Medulla oblongata (tissue), 1 donor: ENCODE results near the gene KRTAP1-3.
"Not testable (repeated sequence)": the region's sequence is repeated elsewhere in the genome, so short reads cannot be mapped to it uniquely, and the experiment has no call there.

ENCODE experiments used
- DNase-seq: peaks from one replicate; pipeline ENCODE4 v3.0.0-alpha.2; 2015; ENCODE audit errors: extremely low spot score

The KRTAP1-3 gene

GRCh38 chr17:41054556-41054955 lies 19.9 kb upstream of the KRTAP1-3 start:
- DNase-seq: not testable (repeated sequence)

GRCh38 chr17:41054025-41054424 lies 19.4 kb upstream of the KRTAP1-3 start:
- no peak for DNase-seq

- DNase-seq: no peak
Observed at GRCh38 chr17:41052566-41052965, 17.9 kb upstream of the KRTAP1-3 start.

- DNase-seq: no peak
Observed at GRCh38 chr17:41049110-41049509, 14.4 kb upstream of the KRTAP1-3 start.

- DNase-seq: no peak
Observed at GRCh38 chr17:41048441-41048840, 13.8 kb upstream of the KRTAP1-3 start.

GRCh38 chr17:41046735-41047465 lies 12.2 kb upstream of the KRTAP1-3 start, which contains the start of gene KRTAP2-1:
TSS of gene KRTAP2-1 (minus strand) at chr17:41047316. CDS start at chr17:41047267, 49 bp downstream.
- DNase-seq: not testable (repeated sequence)

GRCh38 chr17:41042953-41043352 lies 8.3 kb upstream of the KRTAP1-3 start:
- DNase-seq: no peak

GRCh38 chr17:41040783-41041571 lies 6.3 kb upstream of the KRTAP1-3 start, which contains the start of gene KRTAP1-1:
TSS of gene KRTAP1-1 (minus strand) at chr17:41041450. CDS start at chr17:41041397, 53 bp downstream.
- DNase-seq: not testable (repeated sequence)

GRCh38 chr17:41037853-41038350 lies 3.2 kb upstream of the KRTAP1-3 start:
- DNase-seq: no peak

- no peak for DNase-seq
Observed at GRCh38 chr17:41029633-41030245, 4.9 kb downstream of the KRTAP1-3 start, which contains the start of gene KRTAP1-4. TSS of gene KRTAP1-4 (minus strand) at chr17:41030195. CDS start at chr17:41030078, 117 bp downstream.

- no peak for DNase-seq
Observed at GRCh38 chr17:41026715-41027471, 7.8 kb downstream of the KRTAP1-3 start, which contains the start of gene KRTAP1-5. TSS of gene KRTAP1-5 (minus strand) at chr17:41027208. CDS start at chr17:41027155, 53 bp downstream.

- DNase-seq: no peak
Observed at GRCh38 chr17:41024697-41025096, 10.0 kb downstream of the KRTAP1-3 start.

- DNase-seq: no peak
Observed at GRCh38 chr17:41020336-41020735, 14.3 kb downstream of the KRTAP1-3 start.

- DNase-seq: no peak
Observed at GRCh38 chr17:41019415-41019814, 15.3 kb downstream of the KRTAP1-3 start.

- DNase-seq: no peak
Observed at GRCh38 chr17:41018541-41018940, 16.1 kb downstream of the KRTAP1-3 start.

- DNase-seq: no peak
Observed at GRCh38 chr17:41016578-41017215, 18.0 kb downstream of the KRTAP1-3 start.

- DNase-seq: no peak
Observed at GRCh38 chr17:41015454-41015853, 19.2 kb downstream of the KRTAP1-3 start.

- DNase-seq: no peak
Observed at GRCh38 chr17:41013606-41014005, 21.1 kb downstream of the KRTAP1-3 start.

GRCh38 chr17:41013181-41013580 lies 21.5 kb downstream of the KRTAP1-3 start:
- no peak for DNase-seq

GRCh38 chr17:41012326-41013120 lies 22.2 kb downstream of the KRTAP1-3 start:
- no peak for DNase-seq
